ENCODE data around the gene TMOD1. TPM values are rescaled to one million over a fixed set of nuclear protein-coding genes. Genes with fewer than 3 reads are reported as not detected.

The TMOD1 gene
- total RNA-seq, 4 donors from 2014 or later, result 82.3 to 202 (median 175) TPM

DNA sequence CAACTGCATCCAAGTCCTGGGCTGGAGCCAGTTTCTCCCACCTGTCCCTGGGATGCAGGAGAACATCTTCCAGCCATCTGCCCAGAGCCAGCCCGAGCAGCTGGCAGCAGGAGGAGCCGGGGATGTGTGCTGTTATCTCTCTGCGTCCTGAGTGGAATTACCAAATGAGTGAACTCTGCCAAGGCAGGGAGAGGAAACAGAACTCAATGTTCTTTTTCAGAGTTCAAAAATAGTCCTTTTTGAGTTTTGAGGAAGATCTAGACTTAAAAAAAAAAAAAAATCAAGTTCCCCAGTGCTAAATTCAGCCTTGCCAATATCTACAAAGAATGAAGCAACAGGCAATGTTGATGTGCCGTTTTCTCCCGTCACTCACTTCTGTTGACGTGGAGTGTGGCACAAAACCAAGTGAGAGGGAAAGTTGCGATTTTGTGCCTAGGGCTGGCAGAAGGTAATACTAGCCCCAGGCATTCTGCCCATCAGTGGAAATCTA is 56.2 kb downstream of the TMOD1 start:
- Histone ChIP-seq H3K4me3 (no peak overlapping the region), H3K4me1 (peaks cover 25 to 42% of the 10 kb centered on the region in 2 donors), H3K27me3 (no peaks in the 10 kb centered on the region), H3K27ac (peak overlapping the region; percentile 79 to 95 (median 88)), H3K9me3 (no peaks in the 10 kb centered on the region), H3K36me3 (peaks cover 0 to 24% of the 10 kb centered on the region in 2 donors)
- TF ChIP-seq, protein P1, sequence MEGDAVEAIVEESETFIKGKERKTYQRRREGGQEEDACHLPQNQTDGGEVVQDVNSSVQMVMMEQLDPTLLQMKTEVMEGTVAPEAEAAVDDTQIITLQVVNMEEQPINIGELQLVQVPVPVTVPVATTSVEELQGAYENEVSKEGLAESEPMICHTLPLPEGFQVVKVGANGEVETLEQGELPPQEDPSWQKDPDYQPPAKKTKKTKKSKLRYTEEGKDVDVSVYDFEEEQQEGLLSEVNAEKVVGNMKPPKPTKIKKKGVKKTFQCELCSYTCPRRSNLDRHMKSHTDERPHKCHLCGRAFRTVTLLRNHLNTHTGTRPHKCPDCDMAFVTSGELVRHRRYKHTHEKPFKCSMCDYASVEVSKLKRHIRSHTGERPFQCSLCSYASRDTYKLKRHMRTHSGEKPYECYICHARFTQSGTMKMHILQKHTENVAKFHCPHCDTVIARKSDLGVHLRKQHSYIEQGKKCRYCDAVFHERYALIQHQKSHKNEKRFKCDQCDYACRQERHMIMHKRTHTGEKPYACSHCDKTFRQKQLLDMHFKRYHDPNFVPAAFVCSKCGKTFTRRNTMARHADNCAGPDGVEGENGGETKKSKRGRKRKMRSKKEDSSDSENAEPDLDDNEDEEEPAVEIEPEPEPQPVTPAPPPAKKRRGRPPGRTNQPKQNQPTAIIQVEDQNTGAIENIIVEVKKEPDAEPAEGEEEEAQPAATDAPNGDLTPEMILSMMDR (IDR thresholded peaks at IDR 0.05 in 4 of 5, conservative IDR thresholded peaks at IDR 0.05 in 1 of 5), result no peak
- peak; percentile 5 to 52 for TF ChIP-seq POLR2A (IDR thresholded peaks at IDR 0.05)
- intact Hi-C loops (cut with DNase I; ENCODE audit: low total_unique reads), result loop anchor here (2.0 to 5.0 kb wide), 4 partner anchors 29 to 335 kb away; partner anchors contain the start of gene TMOD1
- DNase-seq (peak; percentile 86 to 93), ATAC-seq (peak; percentile 82 to 84)
- in situ Hi-C loops (cut with MboI; ENCODE audit: low sequenced_read_pairs in 4 of 4), result no loop called here

DNA sequence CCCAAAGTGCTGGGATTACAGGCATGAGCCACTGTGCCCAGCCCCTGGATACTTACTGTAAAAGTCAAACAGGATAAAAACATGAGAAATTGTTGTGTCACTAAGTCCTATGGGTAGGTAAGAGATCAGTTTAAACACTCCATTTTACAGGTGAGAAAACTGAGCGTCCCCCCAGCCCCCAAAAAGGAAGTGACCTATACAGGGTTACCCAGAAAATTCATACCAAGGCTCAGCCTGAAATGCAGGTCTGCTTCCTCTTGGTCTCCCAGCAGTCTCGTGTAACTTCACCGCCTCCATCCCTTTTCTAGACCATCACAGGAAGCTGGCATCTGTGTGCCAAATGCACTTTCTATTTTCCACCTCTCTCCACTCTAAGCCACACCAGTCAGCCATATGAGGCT is 57.2 kb downstream of the TMOD1 start:
- H3K36me3 ChIP-seq, result peaks cover 0 to 13% of the 10 kb centered on the region in 2 donors
- ATAC-seq, result no peak
- H3K27ac ChIP-seq, result peak overlapping the region; percentile 79 to 95 (median 88)
- peak overlapping the region in 1 of 4 donors; percentile 5 for H3K4me3 ChIP-seq
- intact Hi-C loops (cut with DNase I; ENCODE audit: low total_unique reads) (loop anchor here (2.0 to 5.0 kb wide), 4 partner anchors 30 to 336 kb away; partner anchors contain the start of gene TMOD1), in situ Hi-C loops (cut with MboI; ENCODE audit: low sequenced_read_pairs in 4 of 4) (no loop called here)
- H3K9me3 ChIP-seq, result no peaks in the 10 kb centered on the region
- no peaks in the 10 kb centered on the region for H3K27me3 ChIP-seq
- peaks cover 25 to 50% of the 10 kb centered on the region in 2 donors for H3K4me1 ChIP-seq
- DNase-seq, result no peak
- TF ChIP-seq, protein P1 (IDR thresholded peaks at IDR 0.05 in 4 of 5, conservative IDR thresholded peaks at IDR 0.05 in 1 of 5), result no peak
- no peak for TF ChIP-seq POLR2A (IDR thresholded peaks at IDR 0.05)

DNA sequence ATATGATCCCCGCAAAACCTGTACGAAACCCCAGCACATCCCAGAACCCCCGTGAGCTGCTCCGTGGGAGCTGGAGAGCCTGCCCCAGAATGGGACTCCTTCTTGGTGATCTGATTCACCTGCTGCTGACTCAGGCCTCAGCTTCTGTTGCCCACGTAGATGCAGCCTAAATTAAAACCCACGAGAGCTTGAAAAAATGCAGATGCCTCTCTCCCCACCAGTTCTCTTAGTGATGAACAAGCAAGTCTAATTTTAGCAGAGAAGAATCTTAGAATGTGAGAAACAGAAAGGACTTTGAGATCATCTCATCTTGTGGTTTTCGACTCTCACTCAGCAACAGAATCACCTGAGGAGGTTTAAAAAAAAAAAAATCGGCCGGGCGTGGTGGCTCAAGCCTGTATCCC is 57.6 kb downstream of the TMOD1 start:
- no peaks in the 10 kb centered on the region for H3K27me3 ChIP-seq
- peak overlapping the region in 1 of 4 donors; percentile 5 for H3K4me3 ChIP-seq
- peaks cover 0 to 9% of the 10 kb centered on the region in 2 donors for H3K36me3 ChIP-seq
- peaks cover 30 to 54% of the 10 kb centered on the region in 2 donors for H3K4me1 ChIP-seq
- H3K9me3 ChIP-seq, result no peaks in the 10 kb centered on the region
- DNase-seq, result peak; percentile 35 to 64
- H3K27ac ChIP-seq, result peak overlapping the region; percentile 79 to 95 (median 88)
- TF ChIP-seq, protein P1 (IDR thresholded peaks at IDR 0.05 in 4 of 5, conservative IDR thresholded peaks at IDR 0.05 in 1 of 5), result no peak
- TF ChIP-seq POLR2A (IDR thresholded peaks at IDR 0.05), result peak in 1 of 2 donors; percentile 62
- in situ Hi-C loops (cut with MboI; ENCODE audit: low sequenced_read_pairs in 4 of 4) (no loop called here), intact Hi-C loops (cut with DNase I; ENCODE audit: low total_unique reads) (loop anchor here (2.0 to 5.0 kb wide), 4 partner anchors 30 to 337 kb away; partner anchors contain the start of gene TMOD1)
- peak; percentile 47 to 55 for ATAC-seq

DNA sequence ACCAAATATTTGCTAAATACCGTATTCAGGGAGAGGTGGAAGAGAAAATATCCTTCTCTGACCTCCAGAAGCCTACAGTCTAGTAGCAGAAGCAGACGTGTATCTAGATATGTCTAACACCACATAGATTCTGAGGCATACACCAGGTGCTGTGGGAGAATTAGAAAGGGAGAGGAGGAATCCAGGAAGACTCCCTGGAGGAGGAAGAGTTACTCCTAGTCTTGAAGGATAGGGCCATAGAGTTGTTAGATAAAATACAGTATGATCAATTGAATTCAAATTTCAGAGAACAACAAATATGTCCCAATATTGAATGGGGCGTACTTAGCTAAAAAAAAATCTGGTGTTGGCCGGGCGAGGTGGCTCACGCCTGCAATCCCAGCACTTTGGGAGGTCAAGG is 58.7 kb downstream of the TMOD1 start:
- peaks cover 38 to 57% of the 10 kb centered on the region in 2 donors for H3K4me1 ChIP-seq
- intact Hi-C loops (cut with DNase I; ENCODE audit: low total_unique reads), result no loop called here
- no peaks in the 10 kb centered on the region for H3K9me3 ChIP-seq
- in situ Hi-C loops (cut with MboI; ENCODE audit: low sequenced_read_pairs in 4 of 4), result no loop called here
- no peak for ATAC-seq
- no peak overlapping the region for H3K4me3 ChIP-seq
- no peak for TF ChIP-seq POLR2A (IDR thresholded peaks at IDR 0.05)
- TF ChIP-seq, protein P1 (IDR thresholded peaks at IDR 0.05 in 4 of 5, conservative IDR thresholded peaks at IDR 0.05 in 1 of 5), result no peak
- H3K27me3 ChIP-seq, result no peaks in the 10 kb centered on the region
- DNase-seq, result peak in 1 of 2 donors; percentile 1
- H3K36me3 ChIP-seq, result peaks cover 0 to 2% of the 10 kb centered on the region in 2 donors
- H3K27ac ChIP-seq, result peak overlapping the region; percentile 5 to 95 (median 88)

Data from gastrocnemius medialis (tissue), 4 donors.